HG03135 (cell line): ENCODE data around the gene MYH10.
"Not testable (repeated sequence)": the region's sequence is repeated elsewhere in the genome, so short reads cannot be mapped to it uniquely, and the experiment has no call there.

Experiments
- ATAC-seq: cut with Tn5 transposase; IDR thresholded peaks from one replicate; pipeline ENCODE4 v1.9.1; 2021; ENCODE audit warnings: mild to moderate bottlenecking, moderate library complexity; ENCODE audit not compliant: unreplicated experiment

The MYH10 gene

DNA sequence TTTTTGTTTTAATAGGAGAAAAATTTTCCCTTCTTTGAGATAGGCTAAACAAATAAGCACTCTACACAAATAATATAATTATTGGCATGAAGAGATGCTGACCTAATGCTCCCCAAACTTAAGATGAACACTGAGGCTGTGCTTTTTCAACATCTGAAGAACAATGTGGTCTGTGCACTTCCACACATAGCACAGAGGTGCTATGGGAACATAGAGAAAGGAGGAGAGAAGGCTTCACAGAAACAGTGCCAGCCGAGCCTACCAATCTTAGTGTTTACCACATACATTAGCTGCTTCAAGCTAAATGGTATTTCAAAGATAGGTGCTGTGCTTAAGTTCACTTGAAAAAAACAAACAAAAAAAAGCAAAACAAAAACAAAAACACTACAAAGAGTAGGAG, 72.4 kb downstream of the MYH10 start:
- ATAC-seq: no peak

DNA sequence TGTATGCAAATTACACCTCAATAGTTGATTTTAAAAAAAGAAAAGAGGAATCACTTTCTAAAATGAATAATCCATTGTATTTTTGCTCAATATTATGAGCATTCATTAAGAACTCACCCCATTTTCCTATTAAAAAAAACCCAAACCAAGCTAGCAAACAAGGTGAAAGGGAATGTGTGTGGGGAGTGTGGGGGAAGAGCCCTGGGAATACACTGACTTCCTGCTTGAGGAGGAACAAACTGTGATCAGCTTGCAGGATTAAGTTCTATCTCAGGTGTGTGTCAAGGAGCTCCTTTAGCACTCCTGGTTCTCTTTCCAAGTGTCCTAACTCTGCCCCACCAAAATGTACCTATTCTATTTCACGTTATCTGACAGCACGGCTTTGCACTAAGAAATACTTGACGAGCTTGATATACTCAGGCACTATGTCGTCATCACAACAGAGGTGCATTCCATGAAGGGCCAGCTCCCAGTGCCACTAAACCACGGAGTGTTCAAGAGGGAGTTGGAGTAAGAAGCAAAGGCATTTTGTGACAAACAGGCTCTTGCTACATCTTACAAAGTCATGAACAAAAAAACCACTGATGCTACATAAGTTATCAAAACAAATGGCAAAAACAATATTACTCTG, 73.2 kb downstream of the MYH10 start:
- no peak for ATAC-seq

DNA sequence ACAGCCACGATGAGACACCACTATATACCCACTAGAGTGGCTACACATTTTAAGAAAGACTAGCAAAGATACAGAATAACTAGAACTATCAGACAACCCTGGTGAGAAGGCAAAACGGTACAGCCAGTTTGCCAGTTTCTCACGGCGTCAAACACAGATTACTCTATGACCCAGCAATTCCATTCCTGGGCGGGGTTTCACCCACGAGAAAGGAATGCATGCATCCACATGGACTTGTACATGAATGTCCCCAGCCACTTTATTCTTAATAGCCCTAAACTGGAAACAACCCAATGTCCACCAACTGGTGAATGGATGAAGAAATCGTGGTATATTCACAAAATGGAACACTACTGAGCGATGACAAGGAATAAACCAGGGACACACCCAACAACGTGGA, 74.5 kb downstream of the MYH10 start:
- no peak for ATAC-seq

DNA sequence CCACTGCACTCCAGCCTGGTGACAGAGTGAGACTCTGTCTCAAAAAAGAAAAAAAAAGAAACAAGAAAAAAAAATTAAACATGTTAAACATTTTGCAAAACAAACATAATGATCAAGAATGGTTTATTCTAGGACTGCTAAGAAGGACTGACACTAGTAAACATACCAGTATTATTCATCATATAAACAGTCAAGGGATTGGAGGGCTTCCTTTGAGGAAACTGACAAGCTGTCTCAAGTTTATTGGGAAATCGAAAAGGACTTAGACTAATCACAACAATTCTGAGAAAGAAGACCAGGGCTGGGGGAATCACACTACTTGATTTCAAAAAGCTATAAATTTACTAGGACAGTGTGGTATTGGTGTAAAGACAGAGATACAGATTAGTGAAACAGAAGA, 75.5 kb downstream of the MYH10 start:
- no peak for ATAC-seq

DNA sequence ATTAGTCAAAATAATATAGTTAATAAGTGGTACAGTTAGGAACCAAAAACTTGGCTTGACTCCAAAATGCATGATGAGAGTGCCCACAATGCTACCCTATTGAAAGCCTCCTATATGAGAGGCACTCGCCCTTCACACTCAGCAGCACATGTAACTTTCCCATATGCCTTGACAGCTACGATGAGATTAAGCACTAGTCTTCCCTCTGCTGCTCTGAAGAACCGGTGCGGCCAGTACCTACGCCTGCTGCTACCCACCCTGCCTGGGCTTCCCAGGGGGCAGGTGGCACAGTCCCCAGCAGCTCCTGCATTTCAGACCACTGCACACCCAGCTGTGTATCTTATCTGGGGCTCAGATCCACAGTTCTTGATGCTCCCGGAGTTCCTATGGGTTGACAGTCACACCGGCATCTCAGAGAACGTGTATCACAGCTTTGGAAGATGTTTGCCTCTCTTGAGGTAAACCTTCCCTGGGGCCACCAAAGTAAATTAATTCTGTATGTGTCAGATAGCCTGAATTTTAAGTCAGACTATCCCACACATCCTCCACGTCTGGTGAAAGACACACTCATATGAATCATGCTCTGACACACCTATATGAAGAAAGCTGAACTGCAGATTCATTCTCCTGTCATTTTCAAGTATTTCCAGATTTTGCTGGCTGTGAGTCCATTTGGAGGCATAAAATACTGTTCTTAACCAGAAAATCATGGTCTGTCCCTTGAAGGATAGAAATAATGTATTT, 77.8 kb downstream of the MYH10 start:
- no peak for ATAC-seq

DNA sequence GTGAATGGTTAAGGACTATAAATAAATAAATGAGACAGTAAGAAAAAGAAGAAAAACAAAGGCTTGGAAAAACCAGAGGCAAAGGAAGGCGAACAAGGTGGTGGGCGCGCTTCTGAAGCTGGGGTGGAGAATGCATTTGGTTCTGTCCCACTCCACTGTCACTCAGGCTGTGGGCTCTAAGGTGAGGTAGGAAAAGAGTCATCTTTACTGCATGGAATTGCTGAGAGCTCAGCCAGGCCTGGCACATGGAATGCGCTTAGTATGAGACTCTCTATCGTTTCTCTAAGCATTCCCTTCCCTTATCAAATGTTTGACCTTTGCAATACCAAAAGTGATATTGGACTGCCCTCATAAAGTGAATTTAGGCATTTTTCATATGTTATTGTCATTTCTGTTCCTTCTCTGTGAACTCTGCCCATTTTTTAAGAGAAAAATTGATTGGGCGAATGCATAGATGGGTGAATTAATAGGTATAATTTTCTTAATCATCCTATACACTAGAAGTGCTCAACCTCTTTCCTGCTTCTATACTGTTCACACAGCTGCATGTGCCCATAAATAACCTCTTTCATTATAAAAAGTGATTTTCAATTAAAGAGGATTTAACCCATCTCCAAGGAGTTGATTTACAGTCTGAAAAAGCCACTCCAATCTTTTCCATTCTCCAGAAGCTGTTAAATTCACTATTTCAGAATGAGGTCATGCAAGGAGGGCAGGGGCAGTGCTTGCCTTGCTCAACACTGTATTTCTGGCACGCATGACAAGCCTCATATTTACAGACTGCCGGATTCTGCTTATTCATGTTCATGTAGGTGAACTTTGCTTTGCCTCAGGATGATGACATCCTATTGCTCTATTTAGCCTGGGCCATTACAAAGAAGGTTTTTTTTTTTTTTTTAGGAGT, 87.7 kb downstream of the MYH10 start:
- no peak for ATAC-seq

DNA sequence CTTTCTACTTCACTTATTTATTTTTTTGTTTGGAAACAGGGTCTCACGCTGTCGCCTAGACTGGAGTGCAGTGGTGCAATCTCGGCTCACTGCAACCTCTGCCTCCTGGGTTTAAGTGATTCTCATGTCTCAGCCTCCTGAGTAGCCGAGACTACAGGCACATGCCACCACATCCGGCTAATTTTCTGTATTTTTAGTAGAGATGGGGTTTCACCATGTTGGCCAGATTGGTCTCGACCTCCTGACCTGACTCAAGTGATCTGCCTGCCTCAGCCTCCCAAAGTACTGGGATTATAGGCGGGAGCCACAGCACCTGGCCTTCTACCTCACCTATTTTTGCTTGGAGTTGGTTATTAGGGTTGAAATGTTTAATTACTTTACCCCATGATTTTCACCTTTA, 90.5 kb downstream of the MYH10 start:
- not testable (repeated sequence) for ATAC-seq

DNA sequence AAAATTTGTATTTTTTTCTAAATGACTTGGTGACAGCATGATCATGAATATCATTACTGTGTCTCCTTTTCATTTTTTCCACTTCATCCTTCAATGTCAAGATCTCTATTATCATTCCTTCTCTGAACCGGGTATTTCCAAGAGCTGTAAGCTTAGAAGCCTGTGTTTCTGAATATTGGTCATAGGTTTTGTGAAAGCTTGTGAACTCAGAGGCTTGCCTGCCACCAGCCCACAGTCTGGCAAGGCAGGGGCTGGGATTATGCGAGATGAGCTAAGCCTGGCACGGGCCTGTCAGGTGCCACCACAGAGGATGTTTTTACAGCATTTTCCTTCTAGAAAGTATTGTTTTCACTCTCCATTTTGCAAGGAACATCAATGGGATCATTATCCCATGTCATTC, 92.8 kb downstream of the MYH10 start:
- no peak for ATAC-seq

DNA sequence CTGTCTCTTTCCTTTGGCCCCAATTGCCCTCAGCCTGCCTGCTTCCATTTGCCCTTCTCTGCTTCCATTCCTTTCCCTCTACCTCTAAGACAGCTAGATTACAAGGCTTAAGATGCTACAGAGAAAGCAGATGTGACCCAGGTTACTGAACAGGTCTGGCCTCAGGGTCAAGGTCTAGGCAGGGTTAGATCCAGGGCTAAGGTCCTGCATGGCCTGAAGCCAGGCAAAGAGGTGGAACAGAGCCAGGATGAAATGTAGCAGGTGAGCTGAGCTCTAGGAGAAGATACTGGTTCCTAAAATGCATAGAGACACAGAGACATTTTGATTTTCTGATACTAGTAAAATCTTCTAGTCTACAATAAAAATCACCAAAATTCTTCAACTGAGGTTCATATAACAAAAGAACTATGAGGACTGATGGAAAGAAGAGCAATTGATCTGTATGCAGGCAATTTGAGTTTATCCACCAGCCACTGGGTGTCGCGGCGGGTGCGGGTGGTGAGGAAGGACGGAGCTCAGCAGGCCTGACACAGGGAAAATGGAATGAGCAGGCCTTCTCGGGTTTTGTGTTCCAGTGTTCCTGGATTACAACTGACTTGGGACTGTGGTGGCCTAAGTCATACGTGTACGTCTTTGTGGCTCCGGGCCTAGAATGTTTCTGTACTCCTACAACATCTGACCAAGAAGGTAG, 95.9 kb downstream of the MYH10 start:
- no peak for ATAC-seq

DNA sequence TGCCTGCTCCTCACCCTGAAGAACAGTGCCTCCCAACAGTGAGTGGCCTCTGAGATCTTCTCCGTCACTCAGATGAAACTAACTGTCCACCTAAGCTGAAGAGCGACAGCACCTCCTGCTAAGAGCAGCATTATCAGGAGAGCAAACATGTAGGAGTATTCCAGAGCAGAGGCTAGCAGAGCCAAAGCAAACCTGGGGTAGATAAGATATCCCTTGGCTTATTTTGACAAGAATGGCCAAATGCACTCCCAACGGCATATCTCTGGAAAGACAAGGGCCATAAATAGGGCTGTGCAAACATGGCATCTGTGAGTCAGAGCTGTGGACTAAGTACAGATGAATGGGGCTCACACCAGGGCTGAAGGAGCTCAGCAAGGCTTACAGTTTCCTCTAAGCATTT, 98.5 kb downstream of the MYH10 start:
- no peak for ATAC-seq

DNA sequence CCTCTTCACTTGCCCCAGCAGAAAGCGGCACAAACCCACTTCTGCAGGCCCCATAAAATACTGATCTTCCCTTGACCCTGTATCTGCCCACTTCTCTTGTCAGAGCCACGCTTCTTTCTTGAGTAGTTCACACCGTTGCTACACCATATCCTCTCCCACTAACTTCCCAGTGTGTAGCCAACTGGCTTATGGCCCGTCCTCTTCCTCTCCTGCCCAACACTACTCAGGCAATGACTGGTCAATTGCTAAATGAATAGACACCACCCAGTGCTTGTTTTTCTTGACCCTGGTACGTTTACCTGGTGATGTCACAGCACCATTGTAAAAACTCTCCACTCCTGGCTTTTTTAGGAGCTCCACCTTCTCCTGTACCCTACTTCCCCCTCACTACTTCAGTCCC, 107.9 kb downstream of the MYH10 start:
- no peak for ATAC-seq

DNA sequence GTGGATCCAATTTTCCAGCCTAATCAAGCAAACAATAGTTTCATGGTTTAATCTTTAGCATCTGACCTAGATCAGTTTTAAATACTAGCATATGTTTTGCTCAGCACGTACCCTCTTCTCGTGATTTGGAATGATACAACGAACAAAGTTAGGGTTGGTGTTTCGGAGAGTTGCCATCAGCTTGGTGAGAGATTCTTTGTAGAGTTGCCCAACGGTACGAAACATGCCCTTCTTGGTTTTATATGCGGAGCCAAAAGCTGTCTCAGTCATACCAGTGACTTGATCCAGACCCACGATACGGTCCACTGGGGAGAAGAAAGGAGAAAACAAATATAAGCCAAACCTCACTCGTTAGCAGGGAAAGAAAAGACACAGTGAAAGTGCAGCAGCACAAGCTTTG, 109.5 kb downstream of the MYH10 start:
- ATAC-seq: no peak

DNA sequence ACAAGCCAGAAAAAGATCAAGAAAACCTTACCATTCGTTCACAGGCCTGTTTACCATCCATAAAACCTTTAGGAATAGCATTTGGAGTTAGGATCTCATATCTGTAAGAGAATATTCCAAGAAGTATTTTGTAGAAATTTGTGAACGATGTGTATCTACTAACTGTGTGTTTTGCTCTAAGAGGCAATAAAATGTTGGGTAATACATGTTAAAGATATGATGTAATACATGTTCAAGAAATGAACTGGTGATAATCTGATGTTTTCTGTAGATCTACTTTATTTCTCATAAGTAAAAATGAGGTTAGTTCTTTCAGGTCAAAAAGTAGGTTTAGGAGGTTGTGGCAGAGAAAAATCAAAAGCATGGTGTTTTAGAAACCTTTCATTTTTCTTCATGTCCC, 111.7 kb downstream of the MYH10 start:
- no peak for ATAC-seq

DNA sequence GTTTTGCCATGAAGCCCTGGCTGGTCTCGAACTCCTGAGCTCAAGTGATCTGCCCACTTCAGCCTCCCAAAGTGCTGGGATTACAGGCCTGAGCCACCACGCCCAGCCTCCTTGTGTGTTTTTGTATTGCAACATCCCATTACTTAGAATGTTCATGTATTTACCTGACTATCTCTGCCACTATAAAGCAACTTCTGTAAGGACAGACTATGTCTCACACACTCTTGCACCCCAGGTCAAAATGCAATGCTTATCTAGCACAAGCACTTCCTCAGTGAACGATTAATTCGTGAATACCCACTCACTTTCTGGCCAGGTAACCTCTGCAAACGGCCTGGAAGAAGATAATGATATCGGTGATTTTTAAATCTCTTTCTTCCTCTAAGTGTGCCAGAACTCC, 112.2 kb downstream of the MYH10 start:
- no peak for ATAC-seq

DNA sequence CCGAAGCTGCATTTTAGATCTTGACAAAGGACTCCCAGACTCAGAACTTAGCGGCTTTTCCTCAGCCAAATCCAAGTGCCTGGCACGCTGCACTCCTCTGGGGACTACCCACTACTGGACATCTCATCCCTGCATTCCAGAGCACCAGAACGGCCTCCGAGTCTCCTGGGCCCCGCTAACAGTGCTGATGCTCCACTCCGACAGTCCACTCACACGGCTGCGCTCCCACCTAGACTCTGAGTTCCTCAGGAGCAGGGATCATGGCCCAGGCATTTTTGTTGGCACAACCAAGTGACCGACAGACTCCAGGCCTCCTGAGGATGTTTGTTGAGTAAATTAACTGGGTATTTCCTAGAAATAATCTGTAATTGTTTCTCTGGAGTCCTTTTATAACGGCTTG, 115.7 kb downstream of the MYH10 start:
- no peak for ATAC-seq

DNA sequence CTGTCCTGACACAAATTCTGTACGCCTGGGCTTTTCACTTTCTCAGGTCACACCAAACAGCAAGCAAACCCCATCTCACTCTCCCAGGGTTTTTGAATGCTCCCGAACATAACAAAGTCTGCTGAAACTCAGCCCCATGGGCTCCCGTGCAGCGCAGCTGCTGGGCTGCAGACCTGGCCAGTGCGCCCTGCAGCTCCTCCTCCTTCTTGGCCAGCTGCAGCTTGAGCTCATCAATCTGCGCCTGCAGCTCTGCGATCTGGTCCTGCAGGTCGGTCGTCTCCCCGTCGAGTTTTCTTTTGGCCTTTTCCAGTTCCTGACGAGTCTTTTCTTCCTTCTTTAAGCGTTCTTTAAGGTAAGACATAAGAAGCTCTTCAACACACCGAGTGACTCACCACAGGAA, 124.4 kb downstream of the MYH10 start:
- ATAC-seq: no peak

DNA sequence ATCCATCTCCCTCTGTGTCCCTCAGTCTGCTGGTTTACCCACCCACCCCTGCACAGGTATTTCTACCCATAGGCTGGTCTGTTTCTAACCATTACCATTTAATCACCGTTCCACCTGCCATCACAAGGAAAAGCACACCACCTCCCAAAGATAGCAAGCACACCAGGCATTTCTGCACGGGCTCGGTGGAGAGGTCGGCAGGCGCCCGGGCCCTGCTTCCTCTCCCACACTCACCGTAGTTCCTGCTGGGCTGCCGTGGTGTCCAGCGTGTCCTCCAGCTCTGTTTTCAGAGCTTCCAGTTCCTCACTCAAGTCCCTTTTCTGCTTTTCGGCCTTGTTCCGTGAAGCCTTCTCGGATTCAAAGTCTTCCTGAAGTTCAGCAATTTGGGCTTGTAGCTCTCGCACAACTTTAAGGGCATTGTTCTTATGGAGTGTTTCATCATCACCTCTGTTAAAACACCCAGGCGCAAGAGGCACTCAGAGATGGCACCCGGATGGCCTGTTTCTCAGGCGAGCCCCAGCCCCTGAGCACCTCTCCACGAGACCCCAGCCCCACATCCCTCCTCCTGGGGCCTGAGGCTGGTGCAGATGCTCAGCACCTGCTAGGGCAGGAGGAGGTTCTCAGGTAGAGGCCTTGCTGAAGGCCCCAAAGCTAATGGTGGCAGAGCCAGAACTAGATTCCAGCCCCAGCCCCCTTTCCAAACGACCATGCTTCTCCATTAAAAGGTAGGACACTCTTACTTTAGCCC, 125.9 kb downstream of the MYH10 start:
- no peak for ATAC-seq

DNA sequence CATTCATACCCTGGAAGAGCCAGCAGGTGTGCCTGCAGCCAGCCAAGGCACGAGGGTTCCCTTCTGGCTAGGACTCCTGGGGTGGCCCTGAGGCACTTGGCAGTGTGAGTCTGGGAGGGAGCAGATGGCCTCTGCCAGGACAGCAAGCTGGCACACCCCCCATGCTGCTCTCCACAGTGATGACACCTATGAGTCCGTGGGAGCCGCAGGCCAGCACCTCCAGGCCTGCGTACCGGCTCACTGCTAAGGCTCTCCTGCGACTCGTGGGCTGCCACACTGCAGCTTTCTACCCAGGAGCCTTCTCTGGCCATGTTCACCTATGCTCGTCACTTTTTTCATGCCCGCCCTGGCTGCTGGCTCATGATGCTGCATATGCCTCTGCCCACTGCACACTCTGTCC, 126.7 kb downstream of the MYH10 start:
- no peak for ATAC-seq

DNA sequence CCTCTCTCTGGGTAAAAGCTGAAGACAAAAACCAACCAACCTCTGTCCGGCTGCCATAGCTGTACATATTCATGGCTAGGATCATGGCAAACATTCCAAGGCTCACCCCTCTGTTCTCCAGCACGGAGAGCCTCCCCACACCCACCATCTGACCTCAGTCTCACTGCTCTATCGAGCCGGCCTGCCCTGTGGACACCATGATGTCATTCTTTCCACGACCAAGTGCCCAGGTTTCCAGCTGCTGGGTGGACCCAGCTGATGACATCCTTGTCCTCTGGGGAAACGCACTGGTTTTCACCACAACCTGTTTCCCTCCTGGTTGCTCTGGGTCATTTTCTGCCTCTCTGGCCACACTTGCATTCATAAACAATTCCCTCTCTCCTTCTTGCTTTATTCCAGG, 127.2 kb downstream of the MYH10 start:
- ATAC-seq: no peak

DNA sequence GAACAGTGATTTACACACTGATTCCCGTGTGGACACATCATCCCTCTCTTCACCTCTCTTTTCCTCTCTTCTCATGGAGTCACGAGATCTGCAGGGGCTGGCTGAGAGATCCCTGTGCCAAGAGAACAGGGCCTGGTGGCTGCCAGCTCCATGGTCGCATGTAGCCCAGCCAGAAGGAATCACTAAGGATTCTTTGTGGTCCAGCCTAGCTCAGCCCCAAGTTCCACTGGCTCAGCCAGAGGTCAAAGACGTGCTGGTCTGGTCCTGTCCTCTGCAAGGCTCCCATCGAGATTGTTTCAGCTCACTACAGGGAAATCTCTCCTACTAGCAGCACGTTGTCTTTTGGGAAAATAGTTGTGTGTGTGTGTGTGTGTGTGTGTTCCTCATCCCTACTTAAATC, 128.4 kb downstream of the MYH10 start:
- ATAC-seq: no peak

DNA sequence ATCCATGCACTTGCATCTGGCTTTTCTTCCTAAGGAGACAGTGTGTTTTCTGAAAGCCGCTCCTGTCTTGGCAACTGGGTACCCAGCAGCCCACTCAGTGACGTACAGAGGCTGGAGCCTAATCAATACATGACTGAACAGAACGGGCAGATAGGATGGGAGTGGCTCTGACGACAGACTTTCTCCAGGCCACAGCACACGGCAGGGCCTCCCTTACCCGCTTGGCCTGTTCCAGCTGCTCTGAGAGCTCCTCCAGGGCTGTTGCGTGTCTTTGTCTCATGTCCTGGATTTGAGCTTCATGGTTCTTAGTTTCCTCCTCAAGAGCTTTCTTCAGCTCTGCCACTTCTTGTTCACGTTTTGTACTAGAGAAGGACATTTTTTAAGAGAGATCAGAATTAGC, 129.9 kb downstream of the MYH10 start:
- no peak for ATAC-seq
